ENCODE data around the gene MRTFA.

DNA sequence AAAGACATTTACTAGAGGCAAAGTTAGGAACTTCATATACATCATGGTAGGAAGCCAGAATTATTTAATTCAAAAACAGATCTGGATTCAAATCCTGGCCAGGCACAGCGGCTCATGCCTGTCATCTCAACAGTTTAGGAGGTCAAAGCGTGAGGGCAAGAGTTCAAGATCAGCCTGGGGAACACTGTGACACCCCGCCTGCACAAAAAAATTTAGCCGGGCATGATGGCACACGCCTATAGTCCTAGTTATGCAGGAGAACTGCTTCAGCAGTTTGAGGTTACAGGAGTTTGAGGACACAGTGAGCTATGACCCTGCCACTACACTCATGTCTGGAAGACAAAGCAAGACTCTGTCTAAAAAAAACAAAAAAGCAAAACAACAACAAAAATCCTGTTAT, 8.9 kb downstream of the MRTFA start:
- TF ChIP-seq, protein P1, sequence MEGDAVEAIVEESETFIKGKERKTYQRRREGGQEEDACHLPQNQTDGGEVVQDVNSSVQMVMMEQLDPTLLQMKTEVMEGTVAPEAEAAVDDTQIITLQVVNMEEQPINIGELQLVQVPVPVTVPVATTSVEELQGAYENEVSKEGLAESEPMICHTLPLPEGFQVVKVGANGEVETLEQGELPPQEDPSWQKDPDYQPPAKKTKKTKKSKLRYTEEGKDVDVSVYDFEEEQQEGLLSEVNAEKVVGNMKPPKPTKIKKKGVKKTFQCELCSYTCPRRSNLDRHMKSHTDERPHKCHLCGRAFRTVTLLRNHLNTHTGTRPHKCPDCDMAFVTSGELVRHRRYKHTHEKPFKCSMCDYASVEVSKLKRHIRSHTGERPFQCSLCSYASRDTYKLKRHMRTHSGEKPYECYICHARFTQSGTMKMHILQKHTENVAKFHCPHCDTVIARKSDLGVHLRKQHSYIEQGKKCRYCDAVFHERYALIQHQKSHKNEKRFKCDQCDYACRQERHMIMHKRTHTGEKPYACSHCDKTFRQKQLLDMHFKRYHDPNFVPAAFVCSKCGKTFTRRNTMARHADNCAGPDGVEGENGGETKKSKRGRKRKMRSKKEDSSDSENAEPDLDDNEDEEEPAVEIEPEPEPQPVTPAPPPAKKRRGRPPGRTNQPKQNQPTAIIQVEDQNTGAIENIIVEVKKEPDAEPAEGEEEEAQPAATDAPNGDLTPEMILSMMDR (IDR thresholded peaks at IDR 0.05), result no peak
- no peak for TF ChIP-seq POLR2A (IDR thresholded peaks at IDR 0.05)
